Cardiac muscle cell (in vitro differentiated cells and primary cell): ENCODE results near the gene HAGHL. TPM values are rescaled to one million over a fixed set of nuclear protein-coding genes. Genes with fewer than 3 reads are reported as not detected.

ENCODE experiments used
- DNase-seq, 2 donors: peaks; one replicate each; pipeline versions ENCODE4 v3.0.0 to v3.0.0-alpha.2; 2010 to 2017; ENCODE audit warnings: low read depth in 1 of 2, low spot score in 1 of 2
- H3K27ac ChIP-seq: fragments of 200-600 bp; sonication (generic); 2 replicates; pipeline ENCODE4 v1.5.1; 2016
- H3K27me3 ChIP-seq: fragments of 200-600 bp; sonication (generic); 2 replicates; pipeline ENCODE4 v1.6.0; 2016; ENCODE audit warnings: control low read depth
- H3K36me3 ChIP-seq: fragments of 200-600 bp; sonication (generic); 2 replicates; pipeline ENCODE4 v1.5.1; 2016; ENCODE audit warnings: control low read depth
- H3K4me1 ChIP-seq: fragments of 200-600 bp; sonication (generic); 2 replicates; pipeline ENCODE4 v1.8.1; 2017; ENCODE audit warnings: low read depth, mild to moderate bottlenecking, mixed run types
- H3K4me3 ChIP-seq: fragments of 200-600 bp; sonication (generic); 2 replicates; pipeline ENCODE4 v1.5.1; 2016; ENCODE audit warnings: mild to moderate bottlenecking
- H3K9me3 ChIP-seq: fragments of 200-600 bp; sonication (generic); 2 replicates; pipeline ENCODE4 v1.5.1; 2017; ENCODE audit warnings: low read depth, mild to moderate bottlenecking, control low read depth
- polyA plus RNA-seq: library from polyadenylated mRNA; unstranded; fragments of >200 nt; fragmentation: Nextera tagmentation; extraction: Ambion mirVana; gene quantifications from 2 replicates; pipeline ENCODE4 v1.2.1, GENCODE V29; 2016
- total RNA-seq: library from RNA; depleted of rRNA; stranded (reverse); fragments of >200 nt; gene quantifications from 2 replicates; pipeline ENCODE4 v1.2.3, GENCODE V29; 2016
- TF ChIP-seq, protein P1 (sequence below): IDR thresholded peaks from 2 replicates; pipeline ENCODE4 v1.5.1; 2012; ENCODE audit warnings: low read depth, mild to moderate bottlenecking, low read length

The HAGHL gene
- total and polyA plus RNA-seq, 2 experiments from 2014 or later: 27.7 to 47.5 TPM

DNA sequence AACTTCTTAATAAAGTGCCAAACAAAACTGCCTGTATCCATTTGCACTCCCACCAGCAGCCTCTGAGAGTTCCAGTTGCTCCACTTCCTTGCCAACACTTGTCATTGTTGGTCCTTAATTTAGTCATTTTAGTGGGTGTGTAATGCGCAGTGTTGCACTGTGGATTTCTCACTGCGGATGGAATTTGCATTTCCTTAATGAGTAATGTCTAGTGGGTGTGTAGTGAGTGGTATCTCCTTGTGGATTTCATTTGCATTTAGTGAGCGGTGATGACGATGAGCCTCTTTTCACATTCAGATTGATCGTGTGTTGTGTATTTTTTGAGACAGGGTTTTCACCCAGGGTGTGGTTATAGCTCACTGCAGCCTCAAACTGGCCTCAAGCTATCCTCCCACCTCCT is 29.5 kb downstream of the HAGHL start:
- Histone ChIP-seq H3K36me3 (no peaks in the 10 kb centered on the region), H3K4me3 (no peak overlapping the region), H3K27ac (no peak overlapping the region), H3K9me3 (no peaks in the 10 kb centered on the region), H3K4me1 (peaks cover 12% of the 10 kb centered on the region), H3K27me3 (no peaks in the 10 kb centered on the region)
- TF ChIP-seq, protein P1, sequence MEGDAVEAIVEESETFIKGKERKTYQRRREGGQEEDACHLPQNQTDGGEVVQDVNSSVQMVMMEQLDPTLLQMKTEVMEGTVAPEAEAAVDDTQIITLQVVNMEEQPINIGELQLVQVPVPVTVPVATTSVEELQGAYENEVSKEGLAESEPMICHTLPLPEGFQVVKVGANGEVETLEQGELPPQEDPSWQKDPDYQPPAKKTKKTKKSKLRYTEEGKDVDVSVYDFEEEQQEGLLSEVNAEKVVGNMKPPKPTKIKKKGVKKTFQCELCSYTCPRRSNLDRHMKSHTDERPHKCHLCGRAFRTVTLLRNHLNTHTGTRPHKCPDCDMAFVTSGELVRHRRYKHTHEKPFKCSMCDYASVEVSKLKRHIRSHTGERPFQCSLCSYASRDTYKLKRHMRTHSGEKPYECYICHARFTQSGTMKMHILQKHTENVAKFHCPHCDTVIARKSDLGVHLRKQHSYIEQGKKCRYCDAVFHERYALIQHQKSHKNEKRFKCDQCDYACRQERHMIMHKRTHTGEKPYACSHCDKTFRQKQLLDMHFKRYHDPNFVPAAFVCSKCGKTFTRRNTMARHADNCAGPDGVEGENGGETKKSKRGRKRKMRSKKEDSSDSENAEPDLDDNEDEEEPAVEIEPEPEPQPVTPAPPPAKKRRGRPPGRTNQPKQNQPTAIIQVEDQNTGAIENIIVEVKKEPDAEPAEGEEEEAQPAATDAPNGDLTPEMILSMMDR: no peak
- no peak for DNase-seq

DNA sequence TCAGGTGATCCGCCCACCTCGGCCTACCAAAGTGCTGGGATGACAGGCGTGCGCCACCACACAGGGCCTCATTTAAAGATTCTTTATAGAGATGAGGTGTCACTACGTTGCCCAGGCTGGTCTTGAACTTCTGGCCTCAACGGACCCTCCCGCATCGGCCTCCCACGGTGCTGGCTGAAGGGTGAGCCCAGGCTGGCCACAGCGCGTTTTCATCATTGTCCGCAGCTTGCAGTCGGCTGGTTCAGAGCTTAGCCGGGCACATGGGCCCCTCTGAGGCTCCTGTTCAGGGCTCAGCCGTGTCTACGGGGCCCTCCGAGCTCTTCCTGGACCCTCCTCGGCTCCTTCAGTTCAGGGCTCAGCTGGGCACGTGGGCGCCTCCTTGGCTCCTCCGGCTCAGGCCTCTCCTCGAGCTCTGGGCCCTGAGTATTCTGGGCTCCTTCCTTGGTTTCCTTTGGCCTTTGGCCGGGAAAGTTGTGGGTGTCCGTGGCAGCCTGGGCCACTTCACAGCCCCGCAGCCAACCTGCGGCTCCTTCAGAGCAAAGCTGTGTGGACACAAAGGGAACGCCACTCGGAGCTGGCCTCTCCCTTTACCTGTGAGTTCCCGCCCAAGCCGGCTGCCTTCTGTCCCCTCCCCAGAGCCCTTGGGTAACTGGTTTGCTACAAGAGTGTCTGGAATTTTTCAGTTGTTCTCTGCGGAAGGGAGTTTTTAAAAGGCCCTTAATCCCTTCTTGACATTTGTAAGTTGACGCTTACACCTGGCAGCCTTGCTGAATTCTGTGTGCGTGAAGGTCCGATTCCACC is 32.4 kb downstream of the HAGHL start:
- H3K4me3 ChIP-seq: no peak overlapping the region
- no peaks in the 10 kb centered on the region for H3K36me3 ChIP-seq
- H3K27ac ChIP-seq: peak overlapping the region; percentile 67
- DNase-seq: peak in 1 of 2 donors; percentile 42
- no peaks in the 10 kb centered on the region for H3K27me3 ChIP-seq
- H3K9me3 ChIP-seq: no peaks in the 10 kb centered on the region
- TF ChIP-seq, protein P1: no peak
- peaks cover 9% of the 10 kb centered on the region for H3K4me1 ChIP-seq

DNA sequence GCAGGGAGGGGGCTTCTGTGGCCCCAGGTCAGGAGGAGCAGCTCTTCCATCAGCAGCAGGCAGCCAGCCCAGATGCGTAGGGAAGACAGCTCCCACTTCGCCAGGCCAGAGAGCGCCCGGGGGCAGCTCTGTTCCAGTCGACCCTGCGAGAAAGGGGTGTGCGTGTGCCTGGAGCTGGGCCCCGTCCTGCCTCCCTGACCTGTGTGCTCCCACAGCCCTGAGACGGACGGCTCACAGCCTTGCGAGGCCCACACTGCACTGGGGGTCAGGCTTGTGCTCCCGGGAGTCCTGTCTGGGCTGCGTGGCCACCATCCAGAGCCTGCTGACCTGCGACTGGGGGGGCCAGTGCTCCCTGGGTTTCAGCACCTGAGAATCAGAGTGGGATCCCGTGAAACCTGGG is 33.2 kb downstream of the HAGHL start:
- no peak for DNase-seq
- Histone ChIP-seq H3K9me3 (no peaks in the 10 kb centered on the region), H3K36me3 (no peaks in the 10 kb centered on the region), H3K27me3 (no peaks in the 10 kb centered on the region), H3K4me1 (peaks cover 9% of the 10 kb centered on the region), H3K27ac (peak overlapping the region; percentile 67), H3K4me3 (no peak overlapping the region)
- TF ChIP-seq, protein P1: no peak

DNA sequence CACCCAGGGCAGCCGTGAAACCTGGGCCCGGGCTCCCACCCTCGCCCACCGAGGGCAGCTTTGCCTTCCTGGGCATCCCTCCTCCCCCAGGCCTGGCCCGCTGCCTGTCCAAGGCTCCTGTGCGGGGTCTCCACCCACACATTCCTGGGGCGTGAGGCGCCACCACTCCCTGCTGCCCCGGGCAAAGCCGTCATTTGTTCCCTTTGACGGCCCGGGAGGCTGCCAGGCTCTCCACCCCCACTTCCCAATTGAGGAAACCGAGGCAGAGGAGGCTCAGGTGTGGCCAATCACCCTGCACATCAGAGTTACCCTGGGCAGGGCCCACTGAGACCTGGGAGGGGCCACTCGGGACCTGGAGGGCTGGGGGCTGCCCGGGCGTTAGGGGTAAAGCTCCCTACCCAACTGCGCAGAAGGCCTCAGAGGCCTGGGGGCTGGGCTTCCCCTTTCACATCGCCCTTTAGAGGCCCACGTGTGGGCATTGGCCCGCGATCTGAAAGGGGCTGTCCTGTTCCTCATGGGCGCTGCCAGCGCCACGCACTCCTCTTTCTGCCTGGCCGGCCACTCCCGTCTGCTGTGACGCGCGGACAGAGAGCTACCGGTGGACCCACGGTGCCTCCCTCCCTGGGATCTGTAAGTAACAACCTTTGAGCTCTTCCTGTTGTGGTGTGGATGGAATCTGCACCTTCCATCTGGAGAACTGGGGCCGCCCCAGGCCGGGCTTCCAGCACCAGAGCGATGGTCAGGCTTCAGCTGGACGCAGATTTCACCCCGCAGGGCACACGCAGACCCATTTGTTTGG is 33.8 kb downstream of the HAGHL start, which contains the start of gene MSLN:
TSS of gene MSLN (plus strand) at position 190 of the 799 bp plus-strand sequence. CDS start 1,947 bp downstream, outside the sequence.
- no peak within 1 kb of the TSS for H3K4me3 ChIP-seq
- H3K27ac ChIP-seq: peak within 1 kb of the TSS; percentile 67
- TF ChIP-seq, protein P1: no peak
- H3K27me3 ChIP-seq: no peaks in the 10 kb centered on the region
- DNase-seq: no peak
- no peaks in the 10 kb centered on the region for H3K36me3 ChIP-seq
- peaks cover 9% of the 10 kb centered on the region for H3K4me1 ChIP-seq
- H3K9me3 ChIP-seq: no peaks in the 10 kb centered on the region

DNA sequence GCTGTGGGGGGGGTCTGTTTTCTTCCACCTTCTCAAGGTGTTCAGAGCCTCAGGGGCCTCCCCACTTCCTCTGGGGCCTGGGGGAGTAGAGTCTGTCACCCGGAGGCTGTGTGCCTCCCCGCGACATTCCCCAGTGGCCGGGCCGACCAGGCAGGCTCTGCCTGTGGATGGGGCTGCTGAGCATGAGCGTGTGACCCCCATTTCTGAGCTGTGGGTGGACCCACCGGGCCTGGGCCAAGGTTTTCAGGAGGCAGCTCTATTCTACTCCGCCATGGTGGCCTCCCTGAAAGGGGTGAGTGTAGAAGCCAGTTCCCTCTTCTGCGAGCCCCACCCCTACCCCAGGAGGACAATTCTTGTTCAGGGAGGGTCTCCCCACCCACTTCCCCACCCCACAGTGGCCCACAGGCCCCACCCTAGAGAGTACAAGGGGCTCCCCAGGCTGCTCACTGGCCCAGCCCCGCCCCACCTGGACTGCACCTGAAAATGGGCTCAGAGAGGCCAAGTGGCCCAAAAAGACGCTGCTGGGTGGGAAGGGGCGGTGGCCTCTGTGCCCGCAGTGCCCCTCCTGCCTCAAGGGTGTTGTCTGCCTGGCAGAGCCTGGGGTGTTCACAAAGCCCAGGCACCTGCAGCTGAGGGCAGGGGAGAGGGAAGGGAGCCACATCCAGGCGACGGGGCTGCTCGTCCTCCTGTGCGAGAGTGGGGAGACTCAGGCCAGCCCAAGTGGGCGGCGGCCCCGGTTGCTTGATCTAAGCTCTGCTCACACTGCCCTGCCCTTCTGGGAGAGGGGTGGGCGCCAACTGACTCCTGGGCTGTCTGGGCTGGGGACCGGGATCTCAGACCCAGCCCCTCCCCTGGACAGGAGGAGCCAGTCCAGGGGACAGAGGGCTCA is 35.0 kb downstream of the HAGHL start:
- DNase-seq: no peak
- H3K4me1 ChIP-seq: peaks cover 9% of the 10 kb centered on the region

More for the DNA sequence above, 35.0 kb downstream of the HAGHL start:
- H3K36me3 ChIP-seq: no peaks in the 10 kb centered on the region
- H3K27me3 ChIP-seq: no peaks in the 10 kb centered on the region
- TF ChIP-seq, protein P1: no peak
- H3K4me3 ChIP-seq: no peak overlapping the region
- H3K27ac ChIP-seq: no peak overlapping the region
- no peaks in the 10 kb centered on the region for H3K9me3 ChIP-seq
